Stimulated activated CD4-positive, alpha-beta T cell treated with anti-CD3 and anti-CD28 coated beads, Interleukin-15, amount 100 ng/mL, for 48 hours (primary cell): ENCODE measurements around the gene CACNA1D.

Experiments
- DNase-seq, 2 donors: peaks; one replicate each; pipeline ENCODE4 v3.0.0-alpha.2; 2020; ENCODE audit warnings: low read depth in 2 of 2

The CACNA1D gene

DNA sequence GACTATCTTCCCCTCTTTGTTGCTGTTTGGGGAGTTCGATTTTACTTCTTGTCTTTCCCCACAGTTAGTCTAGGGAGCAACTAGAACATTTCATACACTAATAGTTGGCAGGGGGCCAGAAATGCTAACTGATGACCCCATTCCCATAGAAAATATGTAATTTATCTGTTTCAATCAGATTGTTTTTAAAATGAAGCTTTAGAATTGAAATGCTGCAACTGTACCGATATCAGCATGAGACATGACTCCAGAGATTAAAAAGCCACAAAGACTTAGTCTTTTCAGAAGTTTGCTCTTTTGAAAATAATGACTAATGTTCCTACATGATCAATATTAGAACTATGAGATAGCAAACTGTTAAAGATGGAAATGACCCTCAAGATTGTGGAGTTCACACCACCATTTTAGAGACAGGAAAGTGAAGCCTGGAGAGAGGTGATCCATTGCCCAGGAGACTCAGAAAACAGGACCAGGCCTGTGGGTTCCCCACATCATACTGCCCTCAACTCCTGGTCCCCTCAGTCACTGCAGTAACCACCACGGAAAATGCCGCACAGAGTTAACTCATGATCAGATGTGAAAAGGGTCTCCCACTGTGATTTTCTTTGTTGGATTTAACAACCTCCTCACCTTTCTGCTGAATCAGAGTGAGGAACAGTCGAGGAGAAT, 221.5 kb downstream of the CACNA1D start:
- DNase-seq, result no peak

DNA sequence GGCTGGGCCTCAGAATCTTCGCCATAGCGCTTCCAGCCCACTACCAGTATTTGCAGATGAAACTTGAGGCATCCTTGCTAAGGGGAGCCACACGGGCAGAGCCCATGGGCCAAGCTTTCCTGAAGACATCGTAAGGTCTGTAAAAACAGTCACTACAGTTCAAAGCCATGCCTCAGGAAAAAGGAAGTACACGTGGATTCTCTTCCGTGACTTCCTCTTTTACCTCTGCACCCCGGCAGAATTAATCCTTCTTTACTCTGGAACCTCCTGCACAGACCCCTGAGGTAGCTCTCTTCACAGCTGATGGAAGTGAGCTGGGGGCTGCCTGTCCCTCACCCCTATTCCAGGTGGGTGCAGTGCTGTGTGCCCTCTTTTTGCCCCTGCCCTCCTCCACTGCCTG, 222.6 kb downstream of the CACNA1D start:
- DNase-seq, result no peak

DNA sequence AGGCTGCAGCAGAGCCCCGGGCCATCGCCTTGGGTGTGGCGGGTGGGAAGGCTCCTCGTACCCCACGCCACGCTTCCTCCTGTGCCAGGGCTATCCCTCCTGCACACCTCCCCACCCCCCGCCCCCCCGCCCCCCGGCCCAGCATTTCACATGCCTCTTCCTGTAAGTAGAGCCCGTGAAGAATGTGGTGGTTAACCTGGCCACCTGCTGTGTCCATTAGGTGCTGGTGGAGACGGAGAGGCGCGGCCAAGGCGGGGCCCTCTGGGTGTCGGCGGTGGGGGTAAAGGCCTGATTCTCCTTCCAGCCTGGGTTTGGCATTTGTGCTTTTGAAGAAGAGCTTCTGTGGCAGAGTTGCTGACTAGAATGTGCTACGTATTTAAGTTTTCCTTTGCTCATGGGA, 224.1 kb downstream of the CACNA1D start:
- DNase-seq, result no peak

DNA sequence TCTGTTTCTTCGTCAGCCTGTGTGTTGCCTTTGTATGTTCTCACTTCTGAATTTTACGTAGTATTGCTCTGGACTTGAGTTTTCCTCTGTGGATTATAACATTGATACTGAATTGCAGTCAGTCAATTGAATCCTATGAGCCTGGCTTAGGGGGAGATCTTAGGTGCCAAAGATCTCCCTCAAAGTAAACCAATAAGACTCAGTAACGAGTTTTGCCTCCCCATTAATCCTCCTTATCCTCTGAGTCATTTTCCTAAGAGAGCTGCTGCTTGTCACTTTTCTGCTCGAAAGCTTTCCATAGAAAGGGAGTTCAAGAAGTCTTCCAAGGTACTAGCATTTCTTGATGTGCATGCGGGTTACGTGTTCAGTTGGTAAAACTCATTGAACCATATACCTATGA, 225.4 kb downstream of the CACNA1D start:
- DNase-seq, result no peak

DNA sequence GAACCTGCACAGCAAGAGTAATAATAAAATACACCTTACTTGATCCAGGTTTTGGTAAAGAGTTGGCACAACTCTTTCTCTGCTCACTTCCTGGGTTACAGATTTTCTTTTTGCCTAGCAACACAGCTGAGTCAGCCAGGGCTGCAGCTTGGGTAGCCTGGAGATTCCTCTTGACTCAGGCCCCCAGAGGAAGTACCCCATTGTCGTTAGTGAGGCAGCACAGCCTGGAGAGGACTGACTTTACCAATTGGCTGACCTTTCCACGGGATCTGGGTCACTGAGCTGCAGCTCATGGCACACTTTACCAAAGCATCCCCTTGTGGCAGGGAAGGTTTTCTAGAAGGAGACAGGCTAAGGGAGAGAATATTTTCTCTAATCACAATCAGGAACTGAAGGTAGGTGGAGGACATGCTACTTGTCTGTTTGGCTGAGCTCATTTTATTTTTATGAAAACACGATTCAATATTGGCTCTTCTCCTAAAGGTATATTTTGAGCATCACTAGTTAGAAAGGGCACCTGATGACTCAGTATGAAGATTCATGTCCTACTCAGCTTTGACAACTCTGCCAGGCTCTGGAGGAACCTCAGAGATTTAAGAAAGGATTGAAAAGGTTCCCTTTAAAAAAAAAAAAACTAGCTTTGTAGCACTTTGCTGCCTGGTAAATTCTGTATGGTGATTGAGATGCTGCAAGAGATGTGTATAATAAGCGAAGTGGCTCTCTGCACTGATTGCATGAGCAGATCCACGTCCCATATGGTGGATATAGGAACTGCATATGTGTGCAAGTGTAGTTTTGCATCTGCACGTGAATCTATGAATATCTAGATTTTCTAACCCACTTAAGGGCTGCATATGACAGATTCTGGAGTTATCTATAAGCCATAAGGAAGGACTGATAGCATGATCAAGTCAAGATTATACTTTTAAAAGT, 227.0 kb downstream of the CACNA1D start:
- DNase-seq, result no peak

DNA sequence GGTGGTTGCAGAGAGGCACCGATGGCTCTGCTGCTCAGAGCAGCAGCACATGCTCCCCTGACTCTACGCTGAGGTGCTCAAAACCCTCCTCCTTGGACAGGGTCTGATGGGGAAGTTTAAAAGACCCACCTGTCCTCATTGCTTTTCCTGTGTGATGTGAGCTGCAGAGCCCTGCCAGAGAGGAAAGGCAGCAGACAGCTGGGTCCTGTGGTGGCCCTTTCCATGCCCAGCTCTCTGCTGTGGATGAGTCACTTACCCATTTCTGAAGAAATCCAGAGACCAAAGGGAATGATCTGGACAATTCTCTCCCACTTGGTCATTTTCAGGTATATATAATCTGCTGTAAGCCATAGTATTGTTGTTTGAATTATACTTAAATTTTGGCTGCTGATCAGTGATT, 230.2 kb downstream of the CACNA1D start:
- no peak for DNase-seq

- DNase-seq, result no peak
Observed at GRCh38 chr3:53725387-53725995, 231.1 kb downstream of the CACNA1D start.

DNA sequence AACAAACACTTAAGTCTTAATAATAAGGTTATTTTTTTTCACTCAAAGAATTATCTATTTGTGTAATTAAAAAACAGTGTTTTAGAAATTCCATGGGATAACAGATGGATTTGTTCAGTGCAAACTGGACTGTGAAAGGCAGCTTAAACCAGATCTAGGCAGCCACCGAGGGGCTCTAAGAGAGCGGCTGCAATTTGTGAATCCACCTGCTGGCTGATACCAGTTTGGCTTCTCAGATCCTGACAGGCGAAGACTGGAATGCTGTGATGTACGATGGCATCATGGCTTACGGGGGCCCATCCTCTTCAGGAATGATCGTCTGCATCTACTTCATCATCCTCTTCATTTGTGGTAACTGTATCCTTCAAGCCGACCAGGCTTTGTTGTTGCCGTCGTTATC, 232.2 kb downstream of the CACNA1D start:
- no peak for DNase-seq

- no peak for DNase-seq
Observed at GRCh38 chr3:53728606-53729005, 234.2 kb downstream of the CACNA1D start.

DNA sequence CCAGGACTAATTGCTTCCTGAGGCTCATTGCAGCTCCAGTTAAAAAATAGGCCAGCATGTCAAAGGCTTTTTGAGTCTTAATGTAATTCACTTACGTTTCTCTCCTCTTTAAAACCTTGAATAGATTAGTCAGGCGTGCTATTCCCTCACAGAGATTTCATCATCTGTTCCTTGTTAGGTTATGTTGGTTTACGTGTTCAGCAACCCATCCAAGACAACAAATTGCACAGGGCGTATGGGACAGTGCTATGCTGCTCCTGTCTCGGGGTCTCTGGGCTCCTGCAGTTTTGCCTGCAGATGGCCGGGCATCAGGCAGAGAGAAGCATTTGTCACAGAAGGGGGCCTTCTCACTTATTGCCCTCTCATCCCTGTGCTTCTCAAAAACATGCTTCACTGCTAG, 234.7 kb downstream of the CACNA1D start:
- DNase-seq, result no peak

DNA sequence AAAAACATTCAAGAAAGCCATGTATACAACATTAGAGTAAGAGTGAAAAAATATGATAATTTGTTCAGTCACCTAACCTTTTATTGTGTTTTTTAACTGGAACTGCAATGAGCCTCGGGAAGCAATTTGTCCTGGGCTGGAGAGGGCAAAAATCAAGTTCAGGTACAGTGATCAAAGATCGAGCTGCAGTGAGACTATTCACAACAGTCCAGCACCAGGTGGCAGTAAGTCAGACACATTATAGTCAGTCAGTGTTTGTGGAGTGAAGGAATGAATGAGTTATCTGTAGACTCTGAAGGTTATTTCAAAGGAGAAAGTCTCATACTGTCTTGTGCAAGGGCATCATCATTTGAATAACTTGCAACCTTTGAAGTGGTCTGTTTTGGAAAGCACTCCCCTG, 235.2 kb downstream of the CACNA1D start:
- DNase-seq, result no peak

DNA sequence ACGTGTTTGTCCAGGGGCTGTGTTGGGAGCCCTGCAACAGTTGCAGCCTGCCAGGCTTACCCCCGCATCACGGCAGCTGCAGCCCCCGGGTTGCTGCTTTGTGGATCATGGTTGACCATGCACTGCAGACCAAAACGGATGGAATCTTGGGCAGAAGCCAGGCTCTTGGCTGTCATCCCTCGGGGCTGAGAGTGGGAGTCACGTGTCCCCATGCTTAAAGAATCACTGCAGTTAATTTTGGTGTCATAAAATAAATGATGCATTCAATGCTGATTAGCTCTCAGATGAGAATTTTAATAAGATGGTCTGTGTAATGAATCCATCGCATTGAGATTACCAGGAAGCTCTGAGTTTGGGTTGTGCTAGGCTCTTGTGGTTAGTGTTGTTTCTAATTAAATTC, 236.2 kb downstream of the CACNA1D start:
- DNase-seq, result no peak

DNA sequence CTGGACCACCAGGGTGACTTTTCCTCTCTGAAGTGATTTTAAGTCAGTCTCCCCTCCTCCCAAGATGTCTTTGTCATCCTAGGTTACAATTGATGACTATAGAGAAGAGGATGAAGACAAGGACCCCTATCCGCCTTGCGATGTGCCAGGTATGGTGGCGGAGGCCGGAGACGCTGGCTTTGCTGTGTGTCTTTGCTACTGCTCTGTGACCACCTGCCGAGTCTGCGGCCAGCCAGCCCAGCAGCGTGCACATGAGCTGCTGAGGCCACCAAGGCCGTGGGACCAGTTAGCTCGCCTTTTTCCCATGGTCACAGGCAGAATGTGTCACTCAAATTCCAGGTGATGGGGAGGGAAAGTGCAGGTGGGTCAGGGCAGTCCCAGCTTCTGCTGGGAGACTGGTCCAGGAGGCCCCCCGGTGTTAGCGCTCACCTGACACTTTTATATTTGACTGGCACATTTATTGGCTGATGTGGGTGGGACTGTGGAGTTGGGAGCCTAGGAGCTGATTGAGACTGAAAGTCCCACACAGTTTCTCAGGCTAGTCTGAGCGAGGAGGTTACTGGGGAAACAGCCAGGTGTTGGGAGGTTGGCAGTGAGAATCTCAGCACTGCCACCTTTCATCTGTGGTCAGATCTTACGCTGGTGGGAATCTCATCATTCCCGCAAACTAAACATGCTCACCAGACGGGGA, 237.7 kb downstream of the CACNA1D start:
- no peak for DNase-seq

DNA sequence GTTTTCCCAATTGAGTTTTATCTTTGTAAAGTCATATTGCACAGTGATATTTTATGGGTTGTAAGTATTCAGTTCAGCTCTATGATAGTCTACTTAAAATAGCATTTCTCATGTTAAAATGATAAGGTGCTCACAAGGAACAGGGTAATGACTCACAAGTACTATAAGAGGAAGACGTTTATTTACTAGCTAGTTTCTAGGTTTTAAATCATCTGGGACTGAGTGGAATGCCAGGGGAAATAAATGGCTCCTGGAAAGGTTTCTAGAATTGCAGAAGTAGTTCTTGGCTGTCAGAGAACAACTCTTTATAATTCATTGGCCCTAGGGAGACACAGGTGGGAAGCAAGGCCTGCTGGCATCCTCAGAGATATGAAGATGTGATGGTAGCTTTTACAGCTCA, 239.0 kb downstream of the CACNA1D start:
- DNase-seq, result no peak

DNA sequence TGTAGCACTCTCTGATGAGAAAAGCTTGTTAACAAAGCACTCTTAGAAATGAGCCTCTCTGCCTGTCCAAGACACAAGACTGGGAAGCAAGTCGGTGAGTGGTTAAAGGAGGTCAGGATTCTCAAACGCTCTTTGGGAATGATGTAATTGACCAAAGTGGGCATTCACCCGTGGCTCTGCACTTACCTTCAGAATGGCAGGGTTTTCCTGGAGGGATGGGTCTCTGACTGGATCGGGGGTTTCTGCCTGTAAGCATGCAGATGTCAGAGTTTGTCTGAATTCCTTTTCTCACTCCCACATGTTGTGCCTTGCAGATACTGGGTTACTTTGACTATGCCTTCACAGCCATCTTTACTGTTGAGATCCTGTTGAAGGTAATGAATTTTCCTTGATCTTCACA, 245.6 kb downstream of the CACNA1D start:
- no peak for DNase-seq

DNA sequence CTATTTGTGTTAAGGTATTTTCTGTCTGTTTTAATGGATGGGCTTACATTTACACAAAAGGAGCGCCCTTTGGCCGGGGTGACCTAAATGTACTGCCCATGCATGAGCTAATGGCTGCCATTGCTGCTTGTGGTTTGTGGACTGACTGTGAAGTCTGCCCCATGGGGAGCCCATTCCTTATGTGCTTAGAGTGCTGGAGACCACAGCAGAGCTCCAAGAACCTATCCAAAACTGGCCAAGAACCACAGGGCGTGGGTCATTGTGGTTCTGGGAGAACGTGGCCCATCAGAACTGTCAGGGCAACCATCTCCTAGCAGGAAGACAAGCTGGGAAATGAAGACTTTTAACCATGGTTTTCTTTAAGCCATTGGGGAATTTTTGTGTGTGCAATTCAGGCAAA, 246.5 kb downstream of the CACNA1D start:
- no peak for DNase-seq

DNA sequence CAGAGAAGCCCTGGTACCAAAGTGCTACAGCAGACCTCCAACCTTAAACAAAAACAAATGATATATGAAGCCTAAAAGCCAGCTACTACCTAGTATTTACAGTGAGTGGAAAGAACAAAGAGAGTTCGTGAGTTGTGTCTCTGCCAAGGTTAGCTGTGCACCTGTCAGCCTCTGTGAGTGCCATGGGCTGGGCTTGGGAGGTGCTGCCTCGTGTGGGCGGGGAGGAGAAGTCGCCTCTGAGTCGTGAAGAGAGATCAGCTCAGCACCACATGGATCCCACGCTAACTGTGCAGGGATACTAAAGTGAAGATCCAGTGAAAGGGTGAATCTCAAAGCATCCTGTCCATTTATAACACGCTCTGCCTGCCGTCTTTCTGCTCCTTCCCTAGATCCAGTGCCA, 249.9 kb downstream of the CACNA1D start:
- no peak for DNase-seq

DNA sequence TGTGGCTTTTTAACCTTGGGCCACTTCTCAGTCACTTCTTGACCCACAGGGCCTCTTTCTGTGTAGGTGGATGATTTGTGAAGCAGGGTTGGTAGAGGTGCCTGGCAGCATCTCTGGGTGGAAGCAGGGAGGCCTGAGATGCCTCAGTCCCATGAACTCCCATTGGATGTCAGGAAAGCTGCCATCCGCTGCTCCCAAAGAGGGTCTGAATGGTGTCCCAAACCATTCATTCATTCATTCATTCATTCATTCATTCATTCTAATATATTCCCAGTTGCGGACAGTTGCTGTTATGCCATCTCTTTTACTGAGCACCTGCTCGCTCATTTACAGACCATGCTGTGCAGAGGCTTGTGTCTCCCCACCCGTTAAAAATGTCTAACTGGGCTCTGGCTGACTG, 253.1 kb downstream of the CACNA1D start:
- DNase-seq, result no peak

- no peak for DNase-seq
Observed at GRCh38 chr3:53748512-53749271, 254.3 kb downstream of the CACNA1D start.

- no peak for DNase-seq
Observed at GRCh38 chr3:53749448-53749847, 255.0 kb downstream of the CACNA1D start.
